ENCODE data around the gene WFDC1. TPM values are rescaled to one million over a fixed set of nuclear protein-coding genes. Genes with fewer than 3 reads are reported as not detected.

WFDC1 gene
- total RNA-seq, 2 experiments from 2014 or later = not detected

DNA sequence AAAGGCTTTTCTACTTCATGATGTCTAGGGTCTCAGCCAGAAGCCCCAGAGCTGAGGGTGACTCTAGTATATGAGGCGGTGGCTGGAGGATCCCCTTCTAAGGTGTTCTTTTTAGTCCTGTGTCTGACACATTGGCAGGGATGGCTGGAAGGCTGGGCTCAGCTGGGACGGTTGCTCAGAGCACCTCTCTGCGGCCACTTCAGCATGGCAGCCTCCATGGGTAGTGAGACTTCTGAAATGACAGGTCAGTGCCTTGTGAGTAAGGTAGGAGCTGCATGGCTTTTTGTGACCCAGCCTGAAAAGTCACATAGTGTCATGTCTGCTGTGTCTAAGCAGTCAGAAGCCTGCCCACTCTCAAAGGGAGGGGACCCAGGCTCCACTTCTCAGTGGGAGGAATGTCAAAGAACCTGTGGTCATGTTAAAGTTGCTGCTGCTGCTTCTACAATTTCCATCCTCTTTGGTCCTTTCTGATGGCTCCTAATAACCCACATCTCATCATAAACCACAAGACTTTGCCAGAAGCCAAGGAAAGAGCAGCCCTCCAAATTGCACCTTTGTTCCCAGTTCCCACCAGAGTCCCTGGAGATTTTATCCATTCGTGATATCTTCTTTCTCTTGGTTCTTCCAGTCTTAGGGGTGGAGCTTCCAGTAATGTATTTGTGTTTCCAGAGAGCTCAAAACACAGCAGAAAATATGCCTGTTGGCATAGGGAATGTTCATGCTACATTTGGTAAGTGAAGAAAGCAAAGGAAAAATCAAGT lies 39.4 kb upstream of the WFDC1 start:
- TF ChIP-seq, protein P1, sequence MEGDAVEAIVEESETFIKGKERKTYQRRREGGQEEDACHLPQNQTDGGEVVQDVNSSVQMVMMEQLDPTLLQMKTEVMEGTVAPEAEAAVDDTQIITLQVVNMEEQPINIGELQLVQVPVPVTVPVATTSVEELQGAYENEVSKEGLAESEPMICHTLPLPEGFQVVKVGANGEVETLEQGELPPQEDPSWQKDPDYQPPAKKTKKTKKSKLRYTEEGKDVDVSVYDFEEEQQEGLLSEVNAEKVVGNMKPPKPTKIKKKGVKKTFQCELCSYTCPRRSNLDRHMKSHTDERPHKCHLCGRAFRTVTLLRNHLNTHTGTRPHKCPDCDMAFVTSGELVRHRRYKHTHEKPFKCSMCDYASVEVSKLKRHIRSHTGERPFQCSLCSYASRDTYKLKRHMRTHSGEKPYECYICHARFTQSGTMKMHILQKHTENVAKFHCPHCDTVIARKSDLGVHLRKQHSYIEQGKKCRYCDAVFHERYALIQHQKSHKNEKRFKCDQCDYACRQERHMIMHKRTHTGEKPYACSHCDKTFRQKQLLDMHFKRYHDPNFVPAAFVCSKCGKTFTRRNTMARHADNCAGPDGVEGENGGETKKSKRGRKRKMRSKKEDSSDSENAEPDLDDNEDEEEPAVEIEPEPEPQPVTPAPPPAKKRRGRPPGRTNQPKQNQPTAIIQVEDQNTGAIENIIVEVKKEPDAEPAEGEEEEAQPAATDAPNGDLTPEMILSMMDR (conservative IDR thresholded peaks at IDR 0.05; ENCODE audit: low read length) = no peak
- TF ChIP-seq EZH2phosphoT487 (IDR thresholded peaks at IDR 0.05; ENCODE audit: borderline replicate concordance, low read depth, low read length) = no peak
- intact Hi-C loops (cut with micrococcal nuclease; ENCODE audit: unreplicated experiment) = no loop called here
- Histone ChIP-seq H3K27ac (ENCODE audit: low read depth, low read length, poor library complexity, severe bottlenecking) (no peak overlapping the region), H3K4me3 (ENCODE audit: low read depth, low read length, poor library complexity, severe bottlenecking) (no peak overlapping the region), H3K9me2 (ENCODE audit: insufficient read depth, low read length) (no peaks in the 10 kb centered on the region), H3K4me2 (ENCODE audit: low read length) (no peak overlapping the region), H3K36me3 (ENCODE audit: insufficient read depth, low read length) (no peaks in the 10 kb centered on the region), H3K9me3 (ENCODE audit: low read length) (no peaks in the 10 kb centered on the region), H3K79me2 (ENCODE audit: insufficient read depth, low read depth, low read length) (no peaks in the 10 kb centered on the region), H3K4me1 (ENCODE audit: insufficient read depth, low read length, poor library complexity, severe bottlenecking) (no peaks in the 10 kb centered on the region), H2AFZ (ENCODE audit: low read length) (no peak overlapping the region), H4K20me1 (ENCODE audit: insufficient read depth, low read length) (no peaks in the 10 kb centered on the region)
- CTCF ChIA-PET (ENCODE audit: unreplicated experiment) = no interaction called here
- DNase-seq (ENCODE audit: low spot score) = no peak
- no TSS peak for BruUV-seq (replicated peaks)
- POLR2A ChIA-PET = interaction anchor here (1.0 kb wide), 1 partner anchor 10 kb away, joined by 3 read pairs; no protein-coding TSS in a partner anchor

DNA sequence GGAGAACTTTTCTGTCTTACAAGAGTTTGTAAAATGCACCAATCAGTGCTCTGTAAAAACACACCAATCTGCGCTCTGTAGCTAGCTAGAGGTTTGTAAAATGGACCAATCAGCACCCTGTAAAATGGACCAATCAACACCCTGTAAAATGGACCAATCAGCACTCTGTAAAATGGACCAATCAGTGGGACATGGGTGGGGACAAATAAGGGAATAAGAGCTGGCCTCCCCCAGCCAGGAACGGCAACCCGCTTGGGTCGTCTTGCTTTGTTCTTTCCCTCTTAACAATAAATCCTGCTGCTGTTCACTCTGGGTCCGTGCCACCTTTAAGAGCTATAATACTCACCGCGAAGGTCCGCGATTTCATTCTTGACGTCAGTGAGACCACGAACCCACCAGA lies 36.4 kb upstream of the WFDC1 start:
- H4K20me1 ChIP-seq (ENCODE audit: insufficient read depth, low read length) = no peaks in the 10 kb centered on the region
- no peaks in the 10 kb centered on the region for H3K79me2 ChIP-seq (ENCODE audit: insufficient read depth, low read depth, low read length)
- intact Hi-C loops (cut with micrococcal nuclease; ENCODE audit: unreplicated experiment) = no loop called here
- H3K4me2 ChIP-seq (ENCODE audit: low read length) = no peak overlapping the region
- TF ChIP-seq, protein P1 (conservative IDR thresholded peaks at IDR 0.05; ENCODE audit: low read length) = no peak
- TF ChIP-seq EZH2phosphoT487 (IDR thresholded peaks at IDR 0.05; ENCODE audit: borderline replicate concordance, low read depth, low read length) = no peak
- POLR2A ChIA-PET = no interaction called here
- no peak overlapping the region for H3K4me3 ChIP-seq (ENCODE audit: low read depth, low read length, poor library complexity, severe bottlenecking)
- DNase-seq (ENCODE audit: low spot score) = no peak
- no peaks in the 10 kb centered on the region for H3K9me3 ChIP-seq (ENCODE audit: low read length)
- CTCF ChIA-PET (ENCODE audit: unreplicated experiment) = no interaction called here
- no peak overlapping the region for H2AFZ ChIP-seq (ENCODE audit: low read length)
- no peaks in the 10 kb centered on the region for H3K9me2 ChIP-seq (ENCODE audit: insufficient read depth, low read length)
- H3K36me3 ChIP-seq (ENCODE audit: insufficient read depth, low read length) = no peaks in the 10 kb centered on the region
- no peak overlapping the region for H3K27ac ChIP-seq (ENCODE audit: low read depth, low read length, poor library complexity, severe bottlenecking)
- no peaks in the 10 kb centered on the region for H3K4me1 ChIP-seq (ENCODE audit: insufficient read depth, low read length, poor library complexity, severe bottlenecking)
- BruUV-seq (replicated peaks) = no TSS peak

DNA sequence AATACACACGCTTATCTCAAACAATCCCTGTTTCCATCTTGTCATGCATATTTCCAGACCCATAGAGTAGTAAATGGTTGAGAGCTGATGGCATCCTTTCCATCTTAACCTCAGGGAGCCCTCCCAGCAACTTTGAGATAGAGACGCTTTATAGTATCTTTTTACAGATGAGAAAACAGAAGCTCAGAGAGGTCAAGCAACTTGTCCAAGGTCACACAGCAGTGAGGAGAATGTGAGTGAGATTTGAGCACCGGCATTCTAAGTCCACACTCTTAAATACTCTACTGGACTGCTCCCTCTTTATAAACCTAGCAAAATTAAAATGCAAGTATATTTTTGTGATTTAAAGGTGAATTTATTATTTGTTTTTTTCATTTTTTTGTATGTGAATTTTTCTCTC lies 35.0 kb upstream of the WFDC1 start:
- H3K79me2 ChIP-seq (ENCODE audit: insufficient read depth, low read depth, low read length) = no peaks in the 10 kb centered on the region
- no TSS peak for BruUV-seq (replicated peaks)
- no peak for TF ChIP-seq EZH2phosphoT487 (IDR thresholded peaks at IDR 0.05; ENCODE audit: borderline replicate concordance, low read depth, low read length)
- TF ChIP-seq, protein P1 (conservative IDR thresholded peaks at IDR 0.05; ENCODE audit: low read length) = no peak
- POLR2A ChIA-PET = no interaction called here
- no peak for DNase-seq (ENCODE audit: low spot score)
- H3K4me1 ChIP-seq (ENCODE audit: insufficient read depth, low read length, poor library complexity, severe bottlenecking) = no peaks in the 10 kb centered on the region
- no peaks in the 10 kb centered on the region for H3K9me3 ChIP-seq (ENCODE audit: low read length)
- no peaks in the 10 kb centered on the region for H3K9me2 ChIP-seq (ENCODE audit: insufficient read depth, low read length)
- CTCF ChIA-PET (ENCODE audit: unreplicated experiment) = no interaction called here
- H4K20me1 ChIP-seq (ENCODE audit: insufficient read depth, low read length) = no peaks in the 10 kb centered on the region
- no peaks in the 10 kb centered on the region for H3K36me3 ChIP-seq (ENCODE audit: insufficient read depth, low read length)
- H3K4me3 ChIP-seq (ENCODE audit: low read depth, low read length, poor library complexity, severe bottlenecking) = no peak overlapping the region
- intact Hi-C loops (cut with micrococcal nuclease; ENCODE audit: unreplicated experiment) = no loop called here
- H3K4me2 ChIP-seq (ENCODE audit: low read length) = no peak overlapping the region
- no peak overlapping the region for H3K27ac ChIP-seq (ENCODE audit: low read depth, low read length, poor library complexity, severe bottlenecking)
- no peak overlapping the region for H2AFZ ChIP-seq (ENCODE audit: low read length)

All from OCI-LY7 (cell line).